AG09319 (cell line): ENCODE results near the gene FAM124A.

Experiments used
- DNase-seq: peaks from one replicate; pipeline ENCODE4 v3.0.0-alpha.2; 2010; ENCODE audit warnings: low read depth; ENCODE audit errors: extremely low read depth
- CTCF ChIP-seq: IDR thresholded peaks from 2 replicates; pipeline ENCODE4 v1.5.1; 2011; ENCODE audit warnings: low read depth, mild to moderate bottlenecking, inconsistent platforms, low read length, moderate library complexity

The FAM124A gene

GRCh38 chr13:51220706-51221105, 1.5 kb upstream of the FAM124A start:
- TF ChIP-seq CTCF: no peak
- no peak for DNase-seq

- TF ChIP-seq CTCF: no peak
- no peak for DNase-seq
Observed at GRCh38 chr13:51221108-51221507, 1.1 kb upstream of the FAM124A start.

- no peak; the same call in 1 of the 2 replicates for TF ChIP-seq CTCF
- DNase-seq: no peak
Observed at GRCh38 chr13:51221674-51222036, 543 bp upstream of the FAM124A start.

DNA sequence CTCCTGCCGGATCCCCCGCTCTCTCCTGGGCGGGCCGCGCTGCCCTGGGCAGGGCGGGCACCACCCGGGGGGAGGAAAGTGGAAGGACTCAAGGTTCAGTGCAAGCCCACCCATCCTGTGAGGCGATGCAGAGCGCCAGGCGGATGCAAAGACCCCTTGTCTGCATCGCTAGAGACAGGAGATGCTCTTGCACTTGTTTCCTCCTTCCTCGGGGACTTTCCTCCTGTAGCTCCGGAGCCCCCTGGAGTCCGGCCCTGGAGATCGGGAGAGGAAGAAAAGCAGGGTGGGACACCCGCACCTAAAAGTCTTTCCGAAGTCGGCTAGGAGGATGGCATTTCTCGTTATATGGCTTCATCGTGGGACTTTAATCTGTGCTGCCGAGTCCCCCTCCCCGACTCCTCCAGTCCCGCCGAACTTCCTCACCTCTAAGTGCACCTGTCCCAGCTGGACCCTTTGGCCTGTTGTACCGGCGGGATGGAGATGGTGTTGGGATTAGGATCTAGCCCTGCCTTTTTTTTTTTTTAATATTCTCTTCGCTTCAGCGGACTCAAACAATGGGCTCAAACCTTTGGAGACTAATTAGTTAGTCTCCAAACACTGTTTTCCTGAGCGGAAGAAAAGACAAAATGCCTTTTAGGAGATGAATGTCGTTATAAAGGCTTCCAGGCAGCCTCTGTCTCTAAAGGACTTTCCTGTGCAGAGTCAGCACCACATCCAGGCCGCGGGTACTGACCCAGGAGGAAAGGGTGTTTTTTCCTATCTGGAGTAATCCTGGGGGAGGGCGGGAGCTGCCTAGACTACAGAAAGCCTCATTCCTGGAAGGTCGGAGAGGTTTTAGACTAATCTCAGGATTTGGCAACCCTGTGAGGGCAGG, 725 bp downstream of the FAM124A start:
- peak; percentile 15 for TF ChIP-seq CTCF
- DNase-seq: no peak

DNA sequence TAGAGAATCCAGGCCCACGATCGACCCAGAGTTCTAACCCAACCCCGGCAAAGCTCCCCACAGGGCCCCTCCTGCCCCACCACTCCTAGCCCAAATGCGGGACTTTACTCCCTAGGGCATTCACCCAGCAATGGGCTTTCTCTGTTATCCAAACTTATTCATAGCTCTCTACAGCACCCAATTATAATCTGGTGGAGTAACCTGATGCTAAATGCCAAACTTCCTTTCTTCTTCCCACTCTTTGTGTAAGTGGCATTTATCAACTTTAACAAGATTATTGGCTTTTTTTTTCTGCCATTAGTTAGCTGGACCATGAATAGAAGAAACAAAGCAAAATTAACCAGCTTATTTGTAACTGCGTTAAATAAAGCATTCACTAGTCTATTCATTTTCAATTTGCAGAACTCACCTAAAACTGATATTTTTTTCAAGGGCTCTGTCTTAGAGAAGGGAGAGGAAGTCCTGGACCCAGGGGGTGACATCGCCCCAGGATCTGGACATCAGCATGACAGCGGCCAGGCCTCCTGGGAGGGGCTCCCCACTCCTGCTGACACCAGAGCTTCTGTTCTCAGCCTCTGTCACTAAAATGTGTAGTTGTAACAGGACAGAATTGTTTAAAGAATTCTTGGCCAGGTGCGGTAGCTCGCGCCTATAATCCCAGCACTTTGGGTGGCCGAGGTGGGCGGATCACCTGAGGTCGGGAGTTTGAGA, 1.5 kb downstream of the FAM124A start:
- DNase-seq: no peak
- TF ChIP-seq CTCF: no peak

DNA sequence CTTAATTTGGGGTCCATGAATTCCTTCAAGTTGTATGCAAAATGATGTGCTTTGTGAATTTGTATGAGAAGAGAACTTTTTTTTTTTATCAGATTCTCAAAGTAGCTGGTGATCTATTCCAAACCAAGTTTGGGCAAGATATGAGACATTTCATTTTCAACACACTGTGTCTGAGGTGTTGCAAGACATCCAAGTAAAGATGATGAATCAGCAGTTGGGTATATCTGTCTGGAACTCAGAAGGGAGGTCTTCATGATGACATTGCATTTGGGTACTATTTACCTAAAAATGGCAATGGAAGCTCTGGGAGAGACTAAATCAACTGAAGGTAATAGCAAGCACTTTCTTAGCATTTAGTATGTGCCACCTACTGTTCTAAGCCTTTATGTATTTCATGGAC, 2.8 kb downstream of the FAM124A start:
- DNase-seq: no peak

More for the DNA sequence above, 2.8 kb downstream of the FAM124A start:
- no peak for TF ChIP-seq CTCF
